HEK293 (cell line): ENCODE measurements around the gene CLEC12A.

ENCODE experiments used
- CTCF ChIA-PET: fragments of 350-600 bp; formaldehyde crosslinking; extraction: SDS; loops from one replicate; lab custom pipeline; 2021; ENCODE audit warnings: antibody characterized with exemption; lab: Yijun Ruan, JAX
- POLR2A ChIA-PET: fragments of 300-600 bp; formaldehyde crosslinking; extraction: SDS; loops from one replicate; lab custom pipeline; 2020; ENCODE audit warnings: antibody characterized with exemption, inconsistent platforms; lab: Yijun Ruan, JAX
- H3K27ac ChIP-seq: fragments of 200-500 bp; sonication (Bioruptor generic); 2 replicates; pipeline ENCODE4 v1.5.1; 2014; ENCODE audit warnings: low read depth, low read length, control low read depth, inconsistent platforms; ENCODE audit errors: extremely low read depth
- H3K36me3 ChIP-seq, 2 experiments: fragments of 200-500 bp in 1 of 2; sonication (Bioruptor generic) in 1 of 2; 1 replicate in 1 of 2; 2 replicates in 1 of 2; pipeline ENCODE4 v1.5.1; 2014 to 2017; ENCODE audit warnings: inconsistent platforms in 2 of 2, low read length in 2 of 2; ENCODE audit not compliant: control insufficient read depth in 2 of 2, insufficient read depth in 1 of 2
- H3K4me1 ChIP-seq: fragments of 200-500 bp; sonication (Bioruptor generic); 2 replicates; pipeline ENCODE4 v1.5.1; 2014; ENCODE audit warnings: mild to moderate bottlenecking, low read length, inconsistent platforms; ENCODE audit not compliant: control insufficient read depth, insufficient read depth
- H3K4me3 ChIP-seq: 2 replicates; pipeline ENCODE4 v1.5.1; 2011; ENCODE audit warnings: low read depth, mild to moderate bottlenecking, control low read depth, low read length, moderate library complexity
- H3K9me3 ChIP-seq: fragments of 200-500 bp; sonication (Bioruptor generic); 2 replicates; pipeline ENCODE4 v1.5.1; 2014; ENCODE audit warnings: low read depth, low read length, inconsistent platforms; ENCODE audit not compliant: control insufficient read depth, insufficient read depth
- GLIS1 ChIP-seq: fragments of 450-650 bp; formaldehyde crosslinking; IDR thresholded peaks from 2 replicates; pipeline ENCODE4 v1.5.1; 2016; ENCODE audit warnings: missing biosample characterization, missing genetic modification characterization
- OSR2 ChIP-seq: fragments of 450-650 bp; formaldehyde crosslinking; IDR thresholded peaks from 2 replicates; pipeline ENCODE4 v1.5.1; 2016; ENCODE audit warnings: missing biosample characterization, missing genetic modification characterization
- ZBTB10 ChIP-seq: fragments of 450-650 bp; formaldehyde crosslinking; IDR thresholded peaks from 2 replicates; pipeline ENCODE4 v1.5.1; 2016; ENCODE audit warnings: missing biosample characterization, missing genetic modification characterization
- ZFP69B ChIP-seq: fragments of 450-650 bp; formaldehyde crosslinking; IDR thresholded peaks from 2 replicates; pipeline ENCODE4 v1.5.1; 2016; ENCODE audit warnings: missing biosample characterization, missing genetic modification characterization
- ZNF140 ChIP-seq: fragments of 450-650 bp; formaldehyde crosslinking; IDR thresholded peaks from 2 replicates; pipeline ENCODE4 v1.5.1; 2016; ENCODE audit warnings: missing biosample characterization, missing genetic modification characterization
- ZNF155 ChIP-seq: fragments of 450-650 bp; formaldehyde crosslinking; IDR thresholded peaks from 2 replicates; pipeline ENCODE4 v1.5.1; 2016; ENCODE audit warnings: missing biosample characterization, missing genetic modification characterization
- ZNF174 ChIP-seq: fragments of 450-650 bp; formaldehyde crosslinking; IDR thresholded peaks from 2 replicates; pipeline ENCODE4 v1.5.0; 2017; ENCODE audit warnings: missing biosample characterization, mild to moderate bottlenecking, missing genetic modification characterization
- ZNF175 ChIP-seq: fragments of 450-650 bp; formaldehyde crosslinking; IDR thresholded peaks from 2 replicates; pipeline ENCODE4 v1.5.1; 2016; ENCODE audit warnings: missing biosample characterization, missing genetic modification characterization
- ZNF280C ChIP-seq: fragments of 450-650 bp; formaldehyde crosslinking; IDR thresholded peaks from 2 replicates; pipeline ENCODE4 v1.5.1; 2016; ENCODE audit warnings: missing biosample characterization, missing genetic modification characterization
- ZNF280D ChIP-seq: fragments of 450-650 bp; formaldehyde crosslinking; IDR thresholded peaks from 2 replicates; pipeline ENCODE4 v1.5.1; 2016; ENCODE audit warnings: missing biosample characterization, missing genetic modification characterization
- ZNF292 ChIP-seq: fragments of 450-650 bp; formaldehyde crosslinking; IDR thresholded peaks from 2 replicates; pipeline ENCODE4 v1.5.1; 2016; ENCODE audit warnings: low read depth, missing biosample characterization, missing genetic modification characterization, borderline replicate concordance
- ZNF311 ChIP-seq: fragments of 450-650 bp; formaldehyde crosslinking; IDR thresholded peaks from 2 replicates; pipeline ENCODE4 v1.5.1; 2017; ENCODE audit warnings: missing biosample characterization, missing genetic modification characterization, borderline replicate concordance
- ZNF341 ChIP-seq: fragments of 450-650 bp; formaldehyde crosslinking; IDR thresholded peaks from 2 replicates; pipeline ENCODE4; 2016; ENCODE audit warnings: low read depth, missing biosample characterization, missing genetic modification characterization
- ZNF362 ChIP-seq: fragments of 450-650 bp; formaldehyde crosslinking; IDR thresholded peaks from 2 replicates; pipeline ENCODE4 v1.5.1; 2016; ENCODE audit warnings: missing biosample characterization, missing genetic modification characterization
- ZNF394 ChIP-seq: fragments of 450-650 bp; formaldehyde crosslinking; IDR thresholded peaks from 2 replicates; pipeline ENCODE4 v1.5.1; 2016; ENCODE audit warnings: missing biosample characterization, missing genetic modification characterization, mild to moderate bottlenecking, moderate library complexity, borderline replicate concordance
- ZNF530 ChIP-seq: fragments of 450-650 bp; formaldehyde crosslinking; IDR thresholded peaks from 2 replicates; pipeline ENCODE4 v1.5.1; 2016; ENCODE audit warnings: low read depth, missing biosample characterization, missing genetic modification characterization
- ZNF558 ChIP-seq: fragments of 450-650 bp; formaldehyde crosslinking; IDR thresholded peaks from 2 replicates; pipeline ENCODE4 v1.5.1; 2016; ENCODE audit warnings: missing biosample characterization, missing genetic modification characterization
- ZNF837 ChIP-seq: fragments of 450-650 bp; formaldehyde crosslinking; IDR thresholded peaks from 2 replicates; pipeline ENCODE4 v1.5.1; 2016; ENCODE audit warnings: missing biosample characterization, missing genetic modification characterization
- ZNF843 ChIP-seq: fragments of 450-650 bp; formaldehyde crosslinking; IDR thresholded peaks from 2 replicates; pipeline ENCODE4 v1.5.1; 2016; ENCODE audit warnings: missing biosample characterization, missing genetic modification characterization

Gene CLEC12A

GRCh38 chr12:9992296-9992695 lies 21.1 kb downstream of the CLEC12A start:
- no peak overlapping the region for H3K27ac ChIP-seq
- no peaks in the 10 kb centered on the region for H3K9me3 ChIP-seq
- ChIA-PET CTCF (interaction anchor here (1.9 kb wide), 1 partner anchor 18 kb away, joined by 4 read pairs; the partner anchor contains the start of gene CLEC12B), POLR2A (no interaction called here)
- TF ChIP-seq OSR2 (tag by site-specific recombination) (no peak), ZFP69B (tag by site-specific recombination) (no peak), ZBTB10 (tag by site-specific recombination) (no peak)
- no peaks in the 10 kb centered on the region for H3K4me1 ChIP-seq
- H3K36me3 ChIP-seq: no peaks in the 10 kb centered on the region
- H3K4me3 ChIP-seq: no peak overlapping the region

GRCh38 chr12:9999016-9999415 lies 27.8 kb downstream of the CLEC12A start, which contains the start of gene CLEC1B:
Gene CLEC1B, minus strand, starts transcription at chr12:9999121. Its CDS starts 21 bp downstream, at chr12:9999100.
- Histone ChIP-seq H3K36me3 (no peaks in the 10 kb centered on the region), H3K4me3 (no peak within 1 kb of the TSS), H3K4me1 (no peaks in the 10 kb centered on the region), H3K9me3 (no peaks in the 10 kb centered on the region), H3K27ac (no peak within 1 kb of the TSS)
- TF ChIP-seq ZNF292 (tag by site-specific recombination) (no peak), GLIS1 (no peak), ZNF837 (tag by site-specific recombination) (no peak), ZNF843 (no peak), ZNF394 (tag by site-specific recombination) (no peak), ZNF280D (tag by site-specific recombination) (no peak), ZNF155 (no peak), ZNF175 (tag by site-specific recombination) (no peak), ZNF174 (tag by site-specific recombination) (no peak), ZNF140 (tag by site-specific recombination) (no peak), ZNF362 (tag by site-specific recombination) (no peak), ZNF558 (tag by site-specific recombination) (no peak), ZNF530 (tag by site-specific recombination) (no peak), ZNF341 (tag by site-specific recombination) (no peak), ZNF280C (tag by site-specific recombination) (no peak), ZNF311 (tag by site-specific recombination) (no peak)
- ChIA-PET CTCF (interaction anchor here (0.6 kb wide), 1 partner anchor 248 kb away, joined by 4 read pairs; no protein-coding TSS in a partner anchor), POLR2A (no interaction called here)
